ENCODE data around the gene VILL.

DNA sequence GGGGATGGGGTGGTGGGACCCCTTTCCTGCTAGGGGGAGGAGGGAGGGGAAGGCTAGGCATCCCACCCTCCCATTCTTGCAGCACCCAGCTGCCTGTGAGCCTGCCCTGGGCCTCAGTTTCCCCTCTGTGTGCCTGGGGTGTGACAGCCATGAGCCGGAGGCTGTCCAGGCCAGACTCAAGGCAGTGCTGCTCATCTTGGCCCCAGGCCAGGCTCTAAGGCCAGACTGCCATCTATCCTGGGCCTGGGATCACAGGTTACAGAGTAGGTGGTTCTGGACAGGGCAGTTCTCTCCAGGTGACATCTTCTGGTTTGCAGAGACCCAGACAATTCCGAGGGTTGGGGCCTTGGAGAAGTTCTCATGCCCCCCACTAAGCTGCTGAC, 3.3 kb upstream of the VILL start:
- TF ChIP-seq RAD21 (IDR thresholded peaks at IDR 0.05; ENCODE audit: low read depth): no peak
- TF ChIP-seq NFIC (IDR thresholded peaks at IDR 0.05): no peak
- TF ChIP-seq TAF1 (IDR thresholded peaks at IDR 0.05; ENCODE audit: low read depth): no peak
- no peak for TF ChIP-seq CREB1 (IDR thresholded peaks at IDR 0.05; ENCODE audit: low read depth)
- no peak for TF ChIP-seq TEAD4 (IDR thresholded peaks at IDR 0.05)
- TF ChIP-seq EP300 (IDR thresholded peaks at IDR 0.05; ENCODE audit: borderline replicate concordance): no peak
- no peak for TF ChIP-seq FOXM1 (IDR thresholded peaks at IDR 0.05; ENCODE audit: borderline replicate concordance, low read depth)
